Astrocyte (in vitro differentiated cells and primary cell): ENCODE measurements around the gene ITGB1BP2. TPM values are rescaled to one million over a fixed set of nuclear protein-coding genes. Genes with fewer than 3 reads are reported as not detected.

Experiments used
- DNase-seq: peaks from one replicate; pipeline ENCODE4 v3.0.0-alpha.2; 2010; ENCODE audit warnings: low read depth
- FAIRE-seq: peaks from 2 replicates; lab custom pipeline; 2011; peaks lifted over from hg19 to GRCh38; lab: Jason Lieb, UNC
- H2AFZ ChIP-seq: 2 replicates; pipeline ENCODE4 v1.6.0; 2012; ENCODE audit warnings: low read depth, low read length, inconsistent platforms
- H3K27ac ChIP-seq: 2 replicates; pipeline ENCODE4 v1.5.1; 2011; ENCODE audit warnings: low read depth, low read length, inconsistent platforms
- H3K27me3 ChIP-seq: 2 replicates; pipeline ENCODE4 v1.6.0; 2011; ENCODE audit warnings: low read length, inconsistent platforms; ENCODE audit not compliant: insufficient read depth
- H3K36me3 ChIP-seq: 2 replicates; pipeline ENCODE4 v1.5.1; 2011; ENCODE audit warnings: low read length, inconsistent platforms; ENCODE audit not compliant: insufficient read depth
- H3K4me1 ChIP-seq: 2 replicates; pipeline ENCODE4 v1.5.1; 2011; ENCODE audit warnings: low read length, inconsistent platforms; ENCODE audit not compliant: insufficient read depth
- H3K4me2 ChIP-seq: 2 replicates; pipeline ENCODE4 v1.6.0; 2012; ENCODE audit warnings: low read length, inconsistent platforms
- H3K4me3 ChIP-seq: 2 replicates; pipeline ENCODE4 v1.5.1; 2011; ENCODE audit warnings: low read depth, mild to moderate bottlenecking, low read length, inconsistent platforms; ENCODE audit not compliant: insufficient read depth
- H3K79me2 ChIP-seq: 2 replicates; pipeline ENCODE4 v1.6.0; 2012; ENCODE audit warnings: mild to moderate bottlenecking, low read length, inconsistent platforms; ENCODE audit not compliant: insufficient read depth
- H3K9ac ChIP-seq: 2 replicates; pipeline ENCODE4 v1.6.0; 2012; ENCODE audit warnings: mild to moderate bottlenecking, low read length, inconsistent platforms
- H3K9me3 ChIP-seq: 2 replicates; pipeline ENCODE4 v1.5.1; 2012; ENCODE audit warnings: low read depth, mild to moderate bottlenecking, low read length, inconsistent platforms; ENCODE audit not compliant: insufficient read depth
- H4K20me1 ChIP-seq: 2 replicates; pipeline ENCODE4 v1.6.0; 2012; ENCODE audit warnings: low read length, inconsistent platforms; ENCODE audit not compliant: insufficient read depth
- H3K27ac Mint-ChIP-seq: one replicate; pipeline ENCODE4 v1.8.0; 2021; ENCODE audit warnings: mild to moderate bottlenecking, mixed read lengths; ENCODE audit not compliant: unreplicated experiment
- H3K27me3 Mint-ChIP-seq: one replicate; pipeline ENCODE4 v1.8.0; 2021; ENCODE audit warnings: low read depth, mixed read lengths; ENCODE audit not compliant: unreplicated experiment
- H3K36me3 Mint-ChIP-seq: one replicate; pipeline ENCODE4 v1.8.0; 2021; ENCODE audit warnings: low read depth, mixed read lengths; ENCODE audit not compliant: unreplicated experiment
- H3K4me1 Mint-ChIP-seq: one replicate; pipeline ENCODE4 v1.8.0; 2021; ENCODE audit warnings: low read depth, mixed read lengths; ENCODE audit not compliant: unreplicated experiment
- H3K4me3 Mint-ChIP-seq: one replicate; pipeline ENCODE4 v1.8.0; 2021; ENCODE audit warnings: mild to moderate bottlenecking, moderate library complexity, mixed read lengths; ENCODE audit not compliant: unreplicated experiment
- H3K9me3 Mint-ChIP-seq: one replicate; pipeline ENCODE4 v1.8.0; 2021; ENCODE audit warnings: mild to moderate bottlenecking, mixed read lengths; ENCODE audit not compliant: unreplicated experiment
- EZH2 ChIP-seq: IDR thresholded peaks from 2 replicates; pipeline ENCODE4 v1.6.1; 2012; ENCODE audit warnings: mild to moderate bottlenecking, low read length, inconsistent platforms; ENCODE audit not compliant: insufficient read depth
- total RNA-seq: library from RNA; stranded (reverse); gene quantifications from 2 replicates; pipeline ENCODE4 v1.2.1, GENCODE V29; 2021
- TF ChIP-seq, protein P1 (sequence below): IDR thresholded peaks from 2 replicates; pipeline ENCODE4 v1.5.1; 2011; ENCODE audit warnings: low read depth, mild to moderate bottlenecking, inconsistent platforms, low read length, moderate library complexity; ENCODE audit not compliant: insufficient read depth

Gene ITGB1BP2
- total RNA-seq, 1 donor from 2014 or later = 3.2 TPM

DNA sequence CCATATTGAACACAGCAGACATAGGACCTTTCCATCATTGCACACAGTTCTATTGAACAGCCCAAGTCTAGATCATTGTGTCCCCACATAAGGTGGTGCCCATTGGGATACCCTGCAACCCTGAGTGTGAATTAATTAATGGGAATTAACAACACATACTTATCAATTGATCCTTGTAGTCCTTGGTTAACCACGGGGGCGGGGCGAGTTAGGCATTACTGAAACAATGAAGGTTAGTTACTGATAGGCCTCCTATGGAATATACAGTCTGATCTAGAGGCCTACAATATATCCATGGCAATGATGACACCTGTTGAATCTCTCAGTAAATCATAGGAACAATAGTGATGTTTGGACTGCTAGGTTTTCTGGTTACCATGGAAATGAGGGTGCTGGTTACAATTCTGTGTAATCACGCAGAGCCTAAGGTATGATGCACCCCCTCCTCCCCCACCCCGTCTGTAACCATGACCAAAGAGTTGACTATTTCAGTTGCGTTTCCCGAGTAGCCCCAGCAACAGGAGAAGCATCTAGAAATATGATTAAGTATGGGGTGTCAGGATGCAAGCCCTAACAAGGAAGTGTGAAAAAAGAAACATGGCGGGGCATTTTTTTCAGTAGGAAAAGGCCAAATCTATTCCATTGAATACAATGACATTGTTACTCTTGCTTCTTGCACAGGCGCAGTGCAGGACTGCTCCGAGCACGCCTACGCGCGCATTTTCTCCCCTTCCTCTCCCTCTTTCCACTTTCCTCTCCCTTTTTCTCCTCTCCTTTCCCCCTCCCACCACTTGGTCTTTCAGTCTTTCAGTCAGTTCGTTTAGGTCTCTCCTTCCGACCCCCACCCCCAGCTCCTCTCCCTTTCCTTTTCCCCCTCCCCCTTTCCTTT lies 18.8 kb upstream of the ITGB1BP2 start:
- H3K4me3 ChIP-seq = peak overlapping the region; percentile 61
- FAIRE-seq (peak; percentile 94), DNase-seq (peak; percentile 58)
- H3K27me3 ChIP-seq = no peaks in the 10 kb centered on the region
- H3K27ac ChIP-seq = peak overlapping the region; percentile 97
- Mint-ChIP-seq H3K36me3 (peaks cover 2% of the 10 kb centered on the region), H3K27me3 (no peaks in the 10 kb centered on the region), H3K4me1 (peaks cover 2% of the 10 kb centered on the region), H3K9me3 (no peaks in the 10 kb centered on the region), H3K27ac (peak overlapping the region; percentile 98), H3K4me3 (peak overlapping the region; percentile 97)
- peaks cover 43% of the 10 kb centered on the region for H3K79me2 ChIP-seq
- H3K36me3 ChIP-seq = peaks cover 3% of the 10 kb centered on the region
- H4K20me1 ChIP-seq = peaks cover 33% of the 10 kb centered on the region
- TF ChIP-seq, protein P1, sequence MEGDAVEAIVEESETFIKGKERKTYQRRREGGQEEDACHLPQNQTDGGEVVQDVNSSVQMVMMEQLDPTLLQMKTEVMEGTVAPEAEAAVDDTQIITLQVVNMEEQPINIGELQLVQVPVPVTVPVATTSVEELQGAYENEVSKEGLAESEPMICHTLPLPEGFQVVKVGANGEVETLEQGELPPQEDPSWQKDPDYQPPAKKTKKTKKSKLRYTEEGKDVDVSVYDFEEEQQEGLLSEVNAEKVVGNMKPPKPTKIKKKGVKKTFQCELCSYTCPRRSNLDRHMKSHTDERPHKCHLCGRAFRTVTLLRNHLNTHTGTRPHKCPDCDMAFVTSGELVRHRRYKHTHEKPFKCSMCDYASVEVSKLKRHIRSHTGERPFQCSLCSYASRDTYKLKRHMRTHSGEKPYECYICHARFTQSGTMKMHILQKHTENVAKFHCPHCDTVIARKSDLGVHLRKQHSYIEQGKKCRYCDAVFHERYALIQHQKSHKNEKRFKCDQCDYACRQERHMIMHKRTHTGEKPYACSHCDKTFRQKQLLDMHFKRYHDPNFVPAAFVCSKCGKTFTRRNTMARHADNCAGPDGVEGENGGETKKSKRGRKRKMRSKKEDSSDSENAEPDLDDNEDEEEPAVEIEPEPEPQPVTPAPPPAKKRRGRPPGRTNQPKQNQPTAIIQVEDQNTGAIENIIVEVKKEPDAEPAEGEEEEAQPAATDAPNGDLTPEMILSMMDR = no peak
- TF ChIP-seq EZH2 = no peak
- H2AFZ ChIP-seq = peak overlapping the region; percentile 69
- H3K9ac ChIP-seq = peak overlapping the region; percentile 100
- H3K9me3 ChIP-seq = no peaks in the 10 kb centered on the region
- peak overlapping the region; percentile 95 for H3K4me2 ChIP-seq
- H3K4me1 ChIP-seq = peaks cover 5% of the 10 kb centered on the region

DNA sequence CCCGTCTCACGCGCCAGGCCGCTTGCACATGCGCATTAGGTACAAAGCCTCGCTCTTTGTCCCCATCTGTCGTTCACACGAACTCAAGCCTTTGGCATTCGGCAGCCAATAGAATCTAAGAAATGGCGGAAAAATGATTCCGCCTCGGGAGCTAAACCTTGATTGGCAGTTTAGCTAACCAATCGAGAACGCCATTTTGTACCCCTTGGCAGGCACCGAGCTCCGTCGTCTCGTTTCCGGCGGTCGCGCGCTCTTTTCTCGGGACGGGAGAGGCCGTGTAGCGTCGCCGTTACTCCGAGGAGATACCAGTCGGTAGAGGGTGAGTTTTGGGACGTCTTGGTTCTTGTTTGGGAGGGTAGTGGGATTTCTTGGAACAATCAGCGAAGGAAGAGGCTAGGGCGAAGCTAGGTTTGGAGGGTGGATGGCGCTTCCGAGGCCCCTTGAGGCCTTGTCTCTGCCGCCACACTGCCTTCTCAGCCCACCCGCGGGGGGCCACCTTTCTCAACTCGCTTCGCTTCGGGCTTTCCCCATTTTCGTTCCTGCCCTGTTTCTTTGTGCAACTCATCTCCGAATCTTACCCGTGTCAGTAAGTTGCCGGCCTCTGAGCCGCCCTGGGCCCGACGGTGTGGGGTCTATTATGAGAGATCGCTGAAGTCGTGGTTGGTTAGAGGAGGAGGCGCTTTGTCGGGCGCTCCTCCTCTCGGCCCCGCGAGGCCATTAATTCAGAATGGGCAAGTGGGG lies 18.0 kb upstream of the ITGB1BP2 start, which contains the start of gene NONO:
NONO (plus strand) TSS at position 233 of the 741 bp plus-strand sequence. CDS start 7,003 bp downstream, outside the sequence.
- Mint-ChIP-seq H3K4me1 (peaks cover 2% of the 10 kb centered on the region), H3K9me3 (no peaks in the 10 kb centered on the region), H3K36me3 (peaks cover 2% of the 10 kb centered on the region), H3K4me3 (peak within 1 kb of the TSS; percentile 97), H3K27me3 (no peaks in the 10 kb centered on the region), H3K27ac (peak within 1 kb of the TSS; percentile 98)
- FAIRE-seq (peak; percentile 81), DNase-seq (peak; percentile 99)
- peak within 1 kb of the TSS; percentile 95 for H3K4me2 ChIP-seq
- H3K27ac ChIP-seq = peak within 1 kb of the TSS; percentile 97
- TF ChIP-seq, protein P1 = no peak
- no peak for TF ChIP-seq EZH2
- peaks cover 3% of the 10 kb centered on the region for H3K36me3 ChIP-seq
- H4K20me1 ChIP-seq = peaks cover 33% of the 10 kb centered on the region
- peak within 1 kb of the TSS; percentile 69 for H2AFZ ChIP-seq
- H3K9me3 ChIP-seq = no peaks in the 10 kb centered on the region
- peak within 1 kb of the TSS; percentile 100 for H3K9ac ChIP-seq
- peak within 1 kb of the TSS; percentile 89 for H3K4me3 ChIP-seq
- H3K27me3 ChIP-seq = no peaks in the 10 kb centered on the region
- H3K79me2 ChIP-seq = peaks cover 52% of the 10 kb centered on the region
- peaks cover 5% of the 10 kb centered on the region for H3K4me1 ChIP-seq
